Prostate gland (tissue), 2 donors: Measurements from ENCODE around the gene IL21R. TPM values are rescaled to one million over a fixed set of nuclear protein-coding genes. Genes with fewer than 3 reads are reported as not detected.
A peak's percentile ranks its signal among the peaks of the same experiment; 100 is the strongest.

Experiments used
- DNase-seq: peaks from one replicate; pipeline ENCODE4 v3.0.0-alpha.2; 2019; ENCODE audit warnings: low spot score
- H3K27ac ChIP-seq, 2 donors: fragments of 200-600 bp; sonication (generic); 2 replicates each; pipeline ENCODE4 v1.5.1; 2017 to 2019
- H3K27me3 ChIP-seq: fragments of 200-600 bp; sonication (generic); replicated peaks from 2 replicates; pipeline ENCODE4 v1.5.1; 2019; ENCODE audit not compliant: insufficient read depth
- H3K36me3 ChIP-seq, 2 donors: fragments of 200-600 bp; sonication (generic); 1 replicate in 1 of 2; 2 replicates in 1 of 2; pipeline versions ENCODE4 v1.5.1 to v1.8.1; 2017 to 2019
- H3K4me1 ChIP-seq: fragments of 200-600 bp; sonication (generic); replicated peaks from 2 replicates; pipeline ENCODE4 v1.5.1; 2019
- H3K4me3 ChIP-seq, 2 donors: fragments of 200-600 bp; sonication (generic); 2 replicates each; pipeline ENCODE4 v1.5.1; 2017 to 2019
- H3K9me3 ChIP-seq: fragments of 200-600 bp; sonication (generic); 2 replicates; pipeline ENCODE4 v1.5.1; 2017
- POLR2A ChIP-seq: fragments of 450-650 bp; IDR thresholded peaks from one replicate; pipeline ENCODE4 v1.6.1; 2016; ENCODE audit warnings: antibody characterized with exemption, mild to moderate bottlenecking
- POLR2AphosphoS5 ChIP-seq: sonication (generic); formaldehyde crosslinking; IDR thresholded peaks from one replicate; pipeline ENCODE4 v1.6.1; 2017; ENCODE audit warnings: antibody characterized with exemption
- WGBS: methylation state at CpG from one replicate; pipeline ENCODE4 v1.1.5; 2018; 5-methylcytosine and 5-hydroxymethylcytosine counted together
- intact Hi-C: fragments of 100-400 bp; cut with DNase I; formaldehyde crosslinking; loops from one replicate; pipeline ENCODE4 v1.14.2; 2022
- total RNA-seq, 2 donors: library from RNA; depleted of rRNA; stranded (reverse); fragments of >200 nt; gene quantifications; one replicate each; pipeline ENCODE4 v1.1.0, GENCODE V29; 2016
- TF ChIP-seq, protein P1 (sequence below), 4 experiments: fragments of 200-600 bp in 2 of 4; fragments of 450-650 bp in 2 of 4; sonication (generic) in 2 of 4; IDR thresholded peaks; 1 replicate in 3 of 4; 2 replicates in 1 of 4; pipeline ENCODE4 v1.5.1; 2016 to 2019; ENCODE audit warnings: antibody characterized with exemption in 4 of 4, mild to moderate bottlenecking in 2 of 4, moderate library complexity in 2 of 4

Gene IL21R
- total RNA-seq, 2 donors from 2014 or later: 0.32 to 0.57 TPM

DNA sequence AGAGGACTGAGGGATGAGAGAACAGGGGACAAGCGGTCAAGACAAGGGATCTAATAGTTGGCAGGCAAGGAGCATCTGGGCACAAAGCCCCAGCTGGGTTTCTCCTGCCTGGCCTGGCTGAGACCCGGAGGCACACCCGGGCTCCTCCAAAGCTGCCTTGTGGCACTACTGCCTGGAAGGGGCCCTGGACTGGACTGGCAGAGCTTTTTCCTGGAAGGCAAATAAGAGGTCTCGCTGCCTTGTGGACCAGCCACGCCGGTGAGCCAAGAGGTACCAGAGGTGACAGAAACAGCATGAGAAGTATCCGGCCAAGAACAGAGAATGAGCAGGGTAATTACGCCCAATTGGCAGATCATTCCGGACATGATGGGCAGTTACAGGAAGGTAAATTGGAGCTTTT, 83.2 kb downstream of the IL21R start:
- H3K36me3 ChIP-seq: peaks cover 50 to 61% of the 10 kb centered on the region in 2 donors
- no peaks in the 10 kb centered on the region for H3K4me1 ChIP-seq
- 94% methylated on average over 9 of the region's 9 CpGs for WGBS
- no peak for DNase-seq
- no peaks in the 10 kb centered on the region for H3K27me3 ChIP-seq
- TF ChIP-seq POLR2A (no peak), POLR2AphosphoS5 (no peak)
- TF ChIP-seq, protein P1, sequence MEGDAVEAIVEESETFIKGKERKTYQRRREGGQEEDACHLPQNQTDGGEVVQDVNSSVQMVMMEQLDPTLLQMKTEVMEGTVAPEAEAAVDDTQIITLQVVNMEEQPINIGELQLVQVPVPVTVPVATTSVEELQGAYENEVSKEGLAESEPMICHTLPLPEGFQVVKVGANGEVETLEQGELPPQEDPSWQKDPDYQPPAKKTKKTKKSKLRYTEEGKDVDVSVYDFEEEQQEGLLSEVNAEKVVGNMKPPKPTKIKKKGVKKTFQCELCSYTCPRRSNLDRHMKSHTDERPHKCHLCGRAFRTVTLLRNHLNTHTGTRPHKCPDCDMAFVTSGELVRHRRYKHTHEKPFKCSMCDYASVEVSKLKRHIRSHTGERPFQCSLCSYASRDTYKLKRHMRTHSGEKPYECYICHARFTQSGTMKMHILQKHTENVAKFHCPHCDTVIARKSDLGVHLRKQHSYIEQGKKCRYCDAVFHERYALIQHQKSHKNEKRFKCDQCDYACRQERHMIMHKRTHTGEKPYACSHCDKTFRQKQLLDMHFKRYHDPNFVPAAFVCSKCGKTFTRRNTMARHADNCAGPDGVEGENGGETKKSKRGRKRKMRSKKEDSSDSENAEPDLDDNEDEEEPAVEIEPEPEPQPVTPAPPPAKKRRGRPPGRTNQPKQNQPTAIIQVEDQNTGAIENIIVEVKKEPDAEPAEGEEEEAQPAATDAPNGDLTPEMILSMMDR (IDR thresholded peaks at IDR 0.05): no peak
- H3K9me3 ChIP-seq: no peaks in the 10 kb centered on the region
- H3K4me3 ChIP-seq: no peak overlapping the region
- H3K27ac ChIP-seq: no peak overlapping the region
- intact Hi-C loops: no loop called here

DNA sequence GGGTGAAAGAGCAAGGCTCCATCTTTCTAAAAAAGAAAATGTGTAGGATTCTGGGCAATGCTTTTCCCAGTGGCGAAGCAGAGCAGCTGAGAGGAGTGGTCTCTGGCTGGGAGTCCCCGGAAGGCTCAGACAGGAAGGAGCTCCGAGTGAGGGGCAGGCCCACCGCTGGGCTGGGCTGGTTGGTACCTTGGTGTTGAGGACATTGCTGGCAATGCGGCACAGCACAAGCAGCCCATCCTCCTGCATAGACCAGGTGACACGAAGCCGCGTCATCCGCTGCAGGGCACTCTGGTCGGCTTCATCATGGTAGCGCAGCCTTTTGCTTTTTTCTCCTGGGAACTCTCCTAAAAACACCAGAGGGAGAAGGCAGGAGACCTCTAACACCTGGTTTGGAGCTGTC, 83.8 kb downstream of the IL21R start:
- H3K4me3 ChIP-seq: no peak overlapping the region
- peaks cover 44 to 63% of the 10 kb centered on the region in 2 donors for H3K36me3 ChIP-seq
- no peaks in the 10 kb centered on the region for H3K27me3 ChIP-seq
- 87% methylated on average over 11 of the region's 11 CpGs for WGBS
- H3K27ac ChIP-seq: no peak overlapping the region
- no peaks in the 10 kb centered on the region for H3K9me3 ChIP-seq
- TF ChIP-seq POLR2AphosphoS5: no peak
- TF ChIP-seq, protein P1 (IDR thresholded peaks at IDR 0.05): no peak
- no peak for TF ChIP-seq POLR2A
- intact Hi-C loops: no loop called here
- no peaks in the 10 kb centered on the region for H3K4me1 ChIP-seq
- DNase-seq: no peak

- 27% methylated on average over 8 of the region's 8 CpGs for WGBS
- TF ChIP-seq, protein P1 (IDR thresholded peaks at IDR 0.05): no peak
- TF ChIP-seq POLR2A (no peak), POLR2AphosphoS5 (no peak)
- Histone ChIP-seq H3K4me3 (no peak overlapping the region), H3K27ac (peak overlapping the region in 1 of 2 donors; percentile 24), H3K9me3 (no peaks in the 10 kb centered on the region), H3K27me3 (no peaks in the 10 kb centered on the region), H3K4me1 (no peaks in the 10 kb centered on the region), H3K36me3 (peaks cover 43 to 62% of the 10 kb centered on the region in 2 donors)
- intact Hi-C loops: no loop called here
- no peak for DNase-seq
Measured at GRCh38 chr16:27486344-27486743, 84.4 kb downstream of the IL21R start.

GRCh38 chr16:27486760-27487159, 84.8 kb downstream of the IL21R start:
- no peaks in the 10 kb centered on the region for H3K4me1 ChIP-seq
- H3K27ac ChIP-seq: peak overlapping the region in 1 of 2 donors; percentile 24
- WGBS: 45% methylated on average over 3 of the region's 3 CpGs
- intact Hi-C loops: no loop called here
- no peaks in the 10 kb centered on the region for H3K9me3 ChIP-seq
- no peaks in the 10 kb centered on the region for H3K27me3 ChIP-seq
- H3K4me3 ChIP-seq: no peak overlapping the region
- peak; percentile 27 for TF ChIP-seq POLR2AphosphoS5
- TF ChIP-seq, protein P1 (IDR thresholded peaks at IDR 0.05): no peak
- no peak for TF ChIP-seq POLR2A
- peaks cover 43 to 58% of the 10 kb centered on the region in 2 donors for H3K36me3 ChIP-seq
- DNase-seq: peak; percentile 32

DNA sequence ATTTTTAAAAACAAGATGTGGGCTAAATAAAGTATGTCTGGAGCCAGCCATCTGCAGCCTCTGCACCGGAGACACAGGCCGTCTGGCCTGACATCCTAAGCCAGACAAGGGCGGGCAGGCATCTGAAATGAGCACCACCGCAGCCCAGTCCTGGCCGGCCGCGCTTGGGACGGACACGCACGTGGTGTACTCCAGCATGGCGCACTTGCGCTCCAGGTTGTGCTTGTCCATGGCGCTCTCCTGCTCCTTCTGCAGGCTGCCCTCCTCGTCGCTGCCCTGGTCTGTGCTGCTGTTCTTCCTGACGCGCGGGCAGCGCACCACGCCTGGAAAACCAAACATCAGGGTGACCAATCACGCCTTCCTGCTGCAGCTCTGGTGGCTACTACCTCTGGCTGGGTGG, 87.4 kb downstream of the IL21R start:
- H3K36me3 ChIP-seq: peaks cover 34 to 47% of the 10 kb centered on the region in 2 donors
- no peaks in the 10 kb centered on the region for H3K4me1 ChIP-seq
- H3K27ac ChIP-seq: no peak overlapping the region
- H3K27me3 ChIP-seq: no peaks in the 10 kb centered on the region
- H3K4me3 ChIP-seq: no peak overlapping the region
- no peak for DNase-seq
- intact Hi-C loops: no loop called here
- no peaks in the 10 kb centered on the region for H3K9me3 ChIP-seq
- WGBS: 97% methylated on average over 21 of the region's 21 CpGs
- no peak for TF ChIP-seq POLR2AphosphoS5
- TF ChIP-seq, protein P1 (IDR thresholded peaks at IDR 0.05): no peak
